NB4 (cell line): ENCODE results near the gene CPZ.

Source experiments
- MYC ChIP-seq: IDR thresholded peaks from 2 replicates; pipeline ENCODE4 v1.6.1; 2011; ENCODE audit warnings: low read depth, low read length
- POLR2A ChIP-seq: IDR thresholded peaks from 2 replicates; pipeline ENCODE4 v1.6.1; 2011; ENCODE audit warnings: mild to moderate bottlenecking; ENCODE audit not compliant: insufficient read length; ENCODE audit errors: extremely low read depth
- TF ChIP-seq, protein P1 (sequence below): IDR thresholded peaks from one replicate; pipeline ENCODE4 v1.5.1; 2012; ENCODE audit warnings: low read depth, low read length
- TF ChIP-seq, protein P2 (sequence below): IDR thresholded peaks from 2 replicates; pipeline ENCODE4 v1.6.1; 2011; ENCODE audit warnings: low read depth, low read length

DNA sequence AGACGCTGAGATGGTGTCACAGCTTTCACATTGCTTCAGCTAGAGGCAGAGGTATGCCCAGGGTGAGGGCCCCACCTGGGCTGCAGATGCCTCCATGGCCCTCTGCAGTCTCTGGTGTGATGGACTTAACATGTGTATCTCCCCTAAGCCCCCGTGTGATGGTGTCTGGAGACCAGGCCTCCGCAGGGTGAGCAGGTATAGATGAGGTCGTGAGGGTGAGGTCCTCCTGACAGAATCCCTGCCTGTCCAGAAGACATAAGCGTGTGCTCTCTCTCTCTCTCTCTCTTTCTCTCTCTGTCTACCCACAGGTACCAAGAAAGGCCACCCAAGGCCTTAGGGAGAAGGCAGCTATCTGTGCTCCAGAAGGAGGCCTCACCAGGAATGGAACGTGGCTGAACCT is 50.9 kb downstream of the CPZ start:
- TF ChIP-seq, protein P1, sequence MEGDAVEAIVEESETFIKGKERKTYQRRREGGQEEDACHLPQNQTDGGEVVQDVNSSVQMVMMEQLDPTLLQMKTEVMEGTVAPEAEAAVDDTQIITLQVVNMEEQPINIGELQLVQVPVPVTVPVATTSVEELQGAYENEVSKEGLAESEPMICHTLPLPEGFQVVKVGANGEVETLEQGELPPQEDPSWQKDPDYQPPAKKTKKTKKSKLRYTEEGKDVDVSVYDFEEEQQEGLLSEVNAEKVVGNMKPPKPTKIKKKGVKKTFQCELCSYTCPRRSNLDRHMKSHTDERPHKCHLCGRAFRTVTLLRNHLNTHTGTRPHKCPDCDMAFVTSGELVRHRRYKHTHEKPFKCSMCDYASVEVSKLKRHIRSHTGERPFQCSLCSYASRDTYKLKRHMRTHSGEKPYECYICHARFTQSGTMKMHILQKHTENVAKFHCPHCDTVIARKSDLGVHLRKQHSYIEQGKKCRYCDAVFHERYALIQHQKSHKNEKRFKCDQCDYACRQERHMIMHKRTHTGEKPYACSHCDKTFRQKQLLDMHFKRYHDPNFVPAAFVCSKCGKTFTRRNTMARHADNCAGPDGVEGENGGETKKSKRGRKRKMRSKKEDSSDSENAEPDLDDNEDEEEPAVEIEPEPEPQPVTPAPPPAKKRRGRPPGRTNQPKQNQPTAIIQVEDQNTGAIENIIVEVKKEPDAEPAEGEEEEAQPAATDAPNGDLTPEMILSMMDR = no peak
- TF ChIP-seq POLR2A (no peak), MYC (no peak)
- TF ChIP-seq, protein P2, sequence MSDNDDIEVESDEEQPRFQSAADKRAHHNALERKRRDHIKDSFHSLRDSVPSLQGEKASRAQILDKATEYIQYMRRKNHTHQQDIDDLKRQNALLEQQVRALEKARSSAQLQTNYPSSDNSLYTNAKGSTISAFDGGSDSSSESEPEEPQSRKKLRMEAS = no peak
